Measurements from ENCODE around the gene JPH2. TPM values are rescaled to one million over a fixed set of nuclear protein-coding genes. Genes with fewer than 3 reads are reported as not detected.

The JPH2 gene
- total RNA-seq, 1 experiment from 2014 or later: 0.17 TPM

GRCh38 chr20:44084891-44085290 is 102.1 kb downstream of the JPH2 start:
- RAD21 ChIA-PET (ENCODE audit: low non-redundant PET in 1 of 2, low total read pairs in 2 of 2, uncharacterized antibody in 2 of 2, unreplicated experiment in 2 of 2): no interaction called here

More at GRCh38 chr20:44084891-44085290, 102.1 kb downstream of the JPH2 start:
- Histone ChIP-seq H3K9me3 (ENCODE audit: control insufficient read depth in 1 of 2, insufficient read depth in 1 of 2, low read depth in 1 of 2, low read length in 2 of 2) (no peaks in the 10 kb centered on the region), H2AFZ (ENCODE audit: low read depth, low read length, poor library complexity, severe bottlenecking) (no peak overlapping the region), H3K4me2 (ENCODE audit: low read length) (no peak overlapping the region), H3K4me1 (ENCODE audit: control insufficient read depth in 1 of 2, insufficient read depth in 2 of 2, low read length in 2 of 2) (peaks cover 9 to 22% of the 10 kb centered on the region in 2 experiments), H3K27ac (ENCODE audit: low read depth, low read length) (no peak overlapping the region), H3K4me3 (replicated peaks in 1 of 2; ENCODE audit: low read depth in 1 of 2, low read length in 2 of 2) (no peak overlapping the region), H3K9ac (ENCODE audit: low read length) (no peak overlapping the region), H3K36me3 (ENCODE audit: control insufficient read depth in 1 of 2, insufficient read depth in 2 of 2, low read length in 2 of 2) (no peaks in the 10 kb centered on the region), H3K9me2 (ENCODE audit: insufficient read depth) (no peaks in the 10 kb centered on the region), H4K20me1 (ENCODE audit: insufficient read depth) (no peaks in the 10 kb centered on the region), H3K27me3 (ENCODE audit: insufficient read depth, low read length) (no peaks in the 10 kb centered on the region), H3K79me2 (ENCODE audit: insufficient read depth, low read length) (no peaks in the 10 kb centered on the region)
- ATAC-seq (no peak), DNase-seq (ENCODE audit: low read depth, low spot score) (no peak)
- TF ChIP-seq ATF3 (IDR thresholded peaks at IDR 0.05) (no peak), ZBTB33 (IDR thresholded peaks at IDR 0.05; ENCODE audit: extremely low read depth, insufficient replicate concordance, low read length) (no peak), ZFX (IDR thresholded peaks at IDR 0.05) (no peak), EZH2 (IDR thresholded peaks at IDR 0.05) (no peak), POLR2A (IDR thresholded peaks at IDR 0.05; ENCODE audit: borderline replicate concordance, extremely low read depth, insufficient read depth, insufficient read length) (no peak), CEBPB (IDR thresholded peaks at IDR 0.05; ENCODE audit: low read depth) (no peak), EGR1 (IDR thresholded peaks at IDR 0.05; ENCODE audit: low read depth) (no peak)
- TF ChIP-seq, protein P1, sequence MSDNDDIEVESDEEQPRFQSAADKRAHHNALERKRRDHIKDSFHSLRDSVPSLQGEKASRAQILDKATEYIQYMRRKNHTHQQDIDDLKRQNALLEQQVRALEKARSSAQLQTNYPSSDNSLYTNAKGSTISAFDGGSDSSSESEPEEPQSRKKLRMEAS (IDR thresholded peaks at IDR 0.05): no peak
- ChIA-PET POLR2A (no interaction called here), CTCF (no interaction called here)
- no TSS peak for BruUV-seq (replicated peaks)
- intact Hi-C loops (cut with micrococcal nuclease): loop anchor here (5.0 to 10.0 kb wide), 2 partner anchors 170 to 548 kb away; partner anchors contain the start of gene TOX2
